HG03469 (cell line): ENCODE measurements around the gene SORD.
"Not testable (repeated sequence)": the region's sequence is repeated elsewhere in the genome, so short reads cannot be mapped to it uniquely, and the experiment has no call there.

Experiments used
- ATAC-seq: cut with Tn5 transposase; IDR thresholded peaks from one replicate; pipeline ENCODE4 v1.9.1; 2021; ENCODE audit warnings: mild to moderate bottlenecking, moderate library complexity, moderate number of reproducible peaks; ENCODE audit not compliant: unreplicated experiment

The SORD gene

GRCh38 chr15:45022871-45023658, at the start of gene SORD:
Gene SORD (plus strand): TSS chr15:45023195. CDS start chr15:45023284, 89 bp downstream.
- peak; percentile 80 for ATAC-seq

GRCh38 chr15:44976183-44976582, 46.8 kb upstream of the SORD start:
- ATAC-seq: not testable (repeated sequence)

- not testable (repeated sequence) for ATAC-seq
Measured at GRCh38 chr15:44977781-44978180, 45.2 kb upstream of the SORD start.

GRCh38 chr15:44979617-44980339, 43.2 kb upstream of the SORD start:
- ATAC-seq: not testable (repeated sequence)

GRCh38 chr15:44984144-44984543, 38.9 kb upstream of the SORD start:
- not testable (repeated sequence) for ATAC-seq

GRCh38 chr15:44986346-44987055, 36.5 kb upstream of the SORD start:
- ATAC-seq: not testable (repeated sequence)

- not testable (repeated sequence) for ATAC-seq
Measured at GRCh38 chr15:44987711-44988110, 35.3 kb upstream of the SORD start.

GRCh38 chr15:44988184-44988869, 34.7 kb upstream of the SORD start:
- ATAC-seq: not testable (repeated sequence)

GRCh38 chr15:44988870-44989219, 34.1 kb upstream of the SORD start:
- ATAC-seq: not testable (repeated sequence)

- not testable (repeated sequence) for ATAC-seq
Measured at GRCh38 chr15:44997632-44998031, 25.4 kb upstream of the SORD start.

GRCh38 chr15:44999105-44999504, 23.9 kb upstream of the SORD start:
- no peak for ATAC-seq

- ATAC-seq: not testable (repeated sequence)
Measured at GRCh38 chr15:45001180-45001579, 21.8 kb upstream of the SORD start.

GRCh38 chr15:45003731-45004410, 19.1 kb upstream of the SORD start:
- ATAC-seq: not testable (repeated sequence)

- ATAC-seq: not testable (repeated sequence)
Measured at GRCh38 chr15:45004590-45005175, 18.3 kb upstream of the SORD start.

GRCh38 chr15:45009046-45009445, 13.9 kb upstream of the SORD start:
- ATAC-seq: no peak

- not testable (repeated sequence) for ATAC-seq
Measured at GRCh38 chr15:45015114-45015513, 7.9 kb upstream of the SORD start.

- ATAC-seq: not testable (repeated sequence)
Measured at GRCh38 chr15:45020222-45020900, 2.6 kb upstream of the SORD start.

- not testable (repeated sequence) for ATAC-seq
Measured at GRCh38 chr15:45020901-45021259, 2.1 kb upstream of the SORD start.

GRCh38 chr15:45021348-45021747, 1.6 kb upstream of the SORD start:
- no peak for ATAC-seq
